NCI-H510A (cell line): Measurements from ENCODE around the gene ABTB2.

Experiments
- DNase-seq: peaks from one replicate; lab custom pipeline; 2025; lab: John Stamatoyannopoulos, UW

The ABTB2 gene

DNA sequence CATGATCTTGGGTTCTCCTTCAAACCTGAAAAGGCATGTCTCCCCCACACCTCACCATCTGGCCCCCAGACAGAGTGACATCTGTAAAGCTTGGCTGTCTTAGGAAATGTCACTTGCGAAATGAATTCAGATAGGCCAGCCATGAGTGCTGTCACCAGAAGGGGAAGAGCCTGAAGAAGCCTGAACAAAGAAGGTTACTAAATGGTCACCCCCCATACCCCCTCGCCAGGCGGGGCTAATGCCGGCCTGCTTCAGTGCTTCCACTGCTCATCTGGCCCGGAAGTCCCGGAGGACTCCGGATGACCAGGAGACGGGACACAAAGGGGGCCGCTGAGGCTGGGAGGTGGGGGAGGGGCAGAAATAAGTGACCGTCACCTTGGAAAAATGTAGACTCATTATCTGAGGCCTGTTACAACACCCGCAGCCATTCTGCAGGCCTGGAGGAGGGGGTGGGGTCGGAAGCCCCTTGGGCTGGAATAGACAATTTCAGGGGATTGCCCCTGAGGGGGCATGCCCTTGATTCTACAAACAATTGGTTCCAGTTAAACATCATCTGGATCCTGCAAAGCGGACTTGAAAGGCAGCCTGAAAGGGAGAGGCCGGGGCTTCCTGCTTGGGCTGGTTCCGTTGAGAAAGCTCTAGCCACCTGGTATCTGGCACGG is 209.2 kb downstream of the ABTB2 start:
- no peak for DNase-seq

DNA sequence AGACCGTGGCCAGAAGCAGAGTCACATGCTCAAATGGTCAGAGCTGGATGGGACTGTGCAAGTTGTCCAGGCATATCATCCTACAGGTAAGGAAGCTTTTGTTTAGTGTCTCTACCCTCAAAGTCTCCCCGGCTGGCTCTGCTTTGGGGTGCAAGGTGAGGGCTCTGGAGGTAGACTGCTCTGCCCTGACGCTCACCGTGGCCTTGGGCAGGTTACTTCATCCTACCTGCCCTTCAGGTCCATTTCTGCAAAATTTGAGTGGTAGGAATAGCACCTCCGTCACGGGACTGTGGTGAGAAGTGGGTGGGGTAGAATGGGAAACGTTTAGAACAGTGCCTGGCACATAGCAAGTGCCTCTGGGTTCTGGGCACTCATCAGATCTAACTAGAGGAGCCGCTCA is 210.2 kb downstream of the ABTB2 start:
- no peak for DNase-seq

DNA sequence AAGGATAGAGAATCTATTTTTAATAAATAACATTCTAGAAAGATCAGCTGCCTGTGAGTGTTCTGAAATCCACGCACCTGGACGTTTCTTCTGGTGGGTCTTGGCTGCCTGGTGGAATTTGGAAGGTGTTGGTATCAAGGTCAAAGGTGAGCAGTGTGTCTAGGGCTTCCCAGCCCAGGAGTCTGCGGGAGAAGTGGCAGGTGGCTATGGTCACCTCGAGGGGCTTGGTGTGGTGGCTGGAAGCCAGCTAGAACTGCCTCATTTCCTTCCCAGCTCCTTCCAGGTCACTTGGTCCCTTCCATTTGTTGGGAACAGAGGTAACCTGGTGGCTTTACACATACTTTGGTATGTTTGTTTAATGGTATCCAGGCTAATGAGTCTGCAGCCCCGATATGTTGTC is 210.9 kb downstream of the ABTB2 start:
- DNase-seq: no peak

DNA sequence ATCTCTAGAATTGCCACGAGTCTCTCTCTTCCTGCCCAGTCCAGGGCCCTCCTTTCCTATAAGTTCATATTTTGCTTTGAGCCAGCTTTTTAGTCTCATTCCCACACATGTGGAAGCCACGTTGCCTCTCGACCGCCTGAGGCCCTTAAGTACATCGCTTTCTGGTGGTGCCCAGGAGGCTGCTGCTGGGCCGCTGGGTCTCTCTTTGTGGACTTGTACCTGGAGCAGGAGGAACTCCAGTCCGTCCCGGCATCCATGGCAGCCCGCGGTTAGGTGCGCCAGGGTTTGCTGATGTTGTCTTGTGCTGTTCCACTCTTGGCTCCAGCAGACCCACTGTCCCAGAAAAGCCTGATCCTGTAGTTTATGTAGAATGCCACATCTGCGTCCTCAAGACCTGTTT is 211.4 kb downstream of the ABTB2 start:
- DNase-seq: no peak

DNA sequence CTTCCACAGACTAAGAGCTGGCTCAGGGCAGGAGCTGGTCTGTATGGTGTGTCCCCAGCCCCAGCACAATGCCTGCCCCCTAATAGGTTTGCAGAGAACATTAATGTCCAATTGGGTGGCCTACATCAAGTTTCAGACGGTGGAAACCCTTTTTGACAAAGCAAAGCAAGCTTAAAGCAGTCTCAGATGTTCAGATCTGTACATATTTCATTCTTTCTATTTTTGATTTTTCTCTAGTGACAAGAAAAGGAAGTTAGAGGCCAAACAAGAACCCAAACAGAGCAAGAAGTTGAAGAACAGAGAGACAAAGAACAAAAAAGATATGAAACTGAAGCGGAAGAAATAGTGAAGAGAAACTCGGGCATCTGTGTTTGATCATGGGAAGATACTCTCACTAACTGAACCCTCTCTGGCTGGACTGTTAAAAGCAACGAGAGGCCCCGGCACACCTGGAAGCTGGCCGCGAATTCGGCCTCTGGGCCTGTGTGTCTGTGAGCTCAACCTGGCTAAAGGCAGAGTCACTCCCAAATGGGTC is 211.9 kb downstream of the ABTB2 start:
- no peak for DNase-seq

DNA sequence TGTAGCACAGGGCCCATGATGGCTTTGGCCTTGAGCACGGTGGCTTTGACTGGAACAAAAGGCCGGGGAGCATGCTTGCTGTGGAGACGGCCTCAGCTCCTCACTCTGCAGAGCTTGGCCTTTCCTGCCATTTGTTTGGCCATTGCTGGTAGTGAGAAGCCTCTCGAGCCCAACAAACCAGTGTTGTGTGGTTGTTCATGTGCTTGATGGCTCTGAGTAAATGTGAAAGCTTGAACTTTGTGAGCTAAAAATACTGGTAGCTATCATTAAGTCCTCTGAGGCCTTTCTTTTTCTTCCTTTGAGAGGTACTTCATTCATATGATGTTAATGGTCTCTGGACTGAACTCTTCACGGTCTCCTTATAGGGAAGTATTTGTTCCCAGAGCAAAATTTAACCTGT is 212.7 kb downstream of the ABTB2 start:
- DNase-seq: no peak

DNA sequence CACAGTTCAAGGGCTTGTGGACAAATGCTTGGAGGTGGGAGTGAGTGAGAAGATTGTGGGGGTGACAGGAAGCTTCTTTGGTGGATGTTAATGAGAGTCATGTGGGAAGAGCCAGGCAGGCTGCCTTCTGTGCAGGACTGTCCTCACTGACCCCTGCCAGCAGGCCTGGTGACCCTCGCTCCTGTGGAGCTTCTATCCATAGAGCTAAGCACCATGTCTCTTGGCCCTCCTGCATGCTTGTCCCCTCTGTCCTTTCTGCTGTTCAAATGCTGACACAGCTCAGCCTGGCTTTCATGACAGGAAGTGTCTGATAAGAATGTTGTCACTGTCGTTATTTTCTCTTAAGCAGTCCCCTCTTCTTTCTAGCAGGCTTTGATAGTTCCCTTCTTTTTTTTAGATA is 214.8 kb downstream of the ABTB2 start:
- DNase-seq: no peak

DNA sequence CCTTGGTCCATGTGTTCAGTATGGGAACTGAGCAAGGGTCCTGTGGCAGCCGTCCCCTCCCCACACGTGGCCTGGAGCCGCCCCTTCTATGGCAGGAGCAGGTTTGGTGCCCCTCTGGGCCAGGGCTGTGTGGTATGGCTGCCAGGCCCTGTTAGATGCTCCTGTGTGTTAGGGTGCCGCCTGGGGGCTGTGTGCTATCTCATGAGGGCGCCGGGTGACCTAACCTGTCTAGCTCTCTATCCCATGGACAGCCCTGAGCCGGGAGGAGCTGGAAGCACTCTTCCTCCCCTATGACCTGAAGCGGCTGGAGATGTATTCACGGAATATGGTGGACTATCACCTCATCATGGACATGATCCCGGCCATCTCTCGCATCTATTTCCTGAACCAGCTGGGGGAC is 217.7 kb downstream of the ABTB2 start:
- DNase-seq: no peak

DNA sequence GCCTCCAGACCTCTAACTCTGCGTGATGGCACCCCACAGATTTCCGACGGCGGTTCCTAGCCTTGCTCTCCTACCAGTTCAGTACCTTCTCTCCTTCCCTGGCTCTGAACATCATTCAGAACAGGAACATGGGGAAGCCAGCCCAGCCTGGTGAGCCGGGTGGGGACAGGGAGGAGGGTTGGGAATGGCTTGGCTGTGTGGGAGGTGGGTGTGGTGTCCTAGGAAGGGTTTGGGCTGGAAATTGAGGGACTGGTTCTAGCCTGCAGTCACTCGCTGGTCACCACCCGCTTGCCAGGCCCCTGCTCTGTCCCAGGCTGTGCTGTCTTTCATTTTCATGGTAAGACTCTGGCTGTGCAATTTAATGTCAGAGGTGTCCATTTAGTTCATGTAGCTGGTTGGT is 218.5 kb downstream of the ABTB2 start:
- DNase-seq: no peak

DNA sequence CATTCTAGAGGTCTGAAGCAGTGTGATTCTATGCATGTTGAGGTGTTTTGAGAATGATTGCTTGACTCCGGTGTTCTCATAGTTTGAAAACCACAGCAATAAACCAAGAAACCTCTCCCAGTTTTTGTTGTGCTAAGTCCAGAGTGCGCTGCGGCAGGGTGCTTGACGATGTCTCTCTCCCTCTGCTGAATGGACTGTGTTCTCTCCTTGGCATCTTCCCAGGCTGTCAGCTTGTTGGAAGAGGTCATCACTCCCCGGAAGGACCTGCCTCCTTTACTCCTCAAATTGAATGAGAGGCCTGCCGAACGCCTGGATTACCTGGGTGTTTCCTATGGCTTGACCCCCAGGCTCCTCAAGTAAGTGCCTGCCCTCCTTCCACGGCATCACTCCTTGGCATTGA is 221.4 kb downstream of the ABTB2 start:
- DNase-seq: no peak

DNA sequence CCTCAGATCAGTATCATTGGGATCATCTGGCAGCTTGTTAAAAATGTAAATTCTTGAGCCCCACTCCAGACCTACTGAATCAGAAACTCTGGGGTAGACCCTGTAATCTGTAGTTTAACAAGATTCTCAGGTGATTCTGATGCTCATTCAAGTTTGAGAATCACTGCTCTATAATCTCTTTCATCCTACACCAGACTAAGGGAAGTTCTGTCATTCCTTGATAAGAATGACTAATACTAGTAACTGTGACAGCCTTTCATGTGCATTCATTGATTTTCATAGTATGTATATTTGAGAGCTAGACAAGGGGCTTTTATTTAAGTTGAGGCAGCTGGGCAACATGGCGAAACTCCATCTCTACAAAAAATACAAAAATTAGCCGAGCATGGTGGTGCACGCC is 222.4 kb downstream of the ABTB2 start:
- no peak for DNase-seq

DNA sequence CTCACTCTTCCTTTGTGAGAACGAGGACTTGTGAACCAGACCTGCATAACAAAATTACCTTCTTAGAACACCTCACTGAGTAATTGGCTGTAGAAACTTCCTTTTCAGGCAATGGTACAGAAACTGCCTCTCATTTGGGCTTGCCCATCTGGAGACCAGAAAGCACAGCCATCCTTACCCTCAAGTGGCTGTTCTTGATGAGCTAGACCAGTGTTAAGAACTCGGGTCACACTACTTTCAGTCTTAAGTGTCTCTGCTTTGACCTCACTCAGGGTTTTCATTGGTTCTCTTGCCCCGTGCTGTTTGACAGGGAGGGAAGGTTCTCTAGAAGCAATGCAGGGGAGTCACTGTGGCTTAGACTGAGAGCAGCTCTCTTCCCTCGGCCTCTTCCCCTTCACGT is 223.0 kb downstream of the ABTB2 start:
- DNase-seq: no peak

DNA sequence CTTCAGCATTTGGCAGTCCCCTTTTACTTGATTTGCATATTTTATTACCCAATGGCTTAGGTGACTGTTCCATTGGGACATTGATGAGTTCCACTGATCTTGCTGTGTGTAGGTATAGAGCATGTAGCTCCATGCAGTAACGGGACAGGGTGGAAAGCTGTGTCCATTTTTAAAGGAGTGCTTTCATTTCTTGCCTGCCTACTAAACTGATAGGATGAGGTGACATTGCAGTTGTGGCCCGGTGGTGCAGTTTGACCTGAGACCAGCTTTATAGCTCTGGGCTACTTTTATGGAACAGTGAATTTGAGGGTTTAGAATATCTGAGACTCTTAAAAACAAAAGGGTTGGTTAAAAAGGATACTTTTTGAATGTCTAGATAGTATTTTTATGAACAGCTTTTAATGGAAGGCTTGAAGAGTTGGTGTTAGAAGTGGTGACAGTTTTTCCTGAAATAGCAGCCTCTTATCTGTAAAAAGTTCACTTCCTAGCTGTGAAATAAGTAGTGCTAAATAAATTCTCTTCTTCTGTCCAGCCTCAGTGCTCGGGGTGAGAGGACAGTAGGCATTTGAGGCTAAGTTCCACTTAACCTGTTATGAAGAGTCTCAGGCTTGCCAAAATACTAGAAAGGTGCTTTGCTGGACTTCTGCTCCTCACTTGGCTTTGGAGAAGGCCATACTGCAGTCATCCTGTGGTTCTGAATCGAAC is 225.4 kb downstream of the ABTB2 start:
- no peak for DNase-seq

DNA sequence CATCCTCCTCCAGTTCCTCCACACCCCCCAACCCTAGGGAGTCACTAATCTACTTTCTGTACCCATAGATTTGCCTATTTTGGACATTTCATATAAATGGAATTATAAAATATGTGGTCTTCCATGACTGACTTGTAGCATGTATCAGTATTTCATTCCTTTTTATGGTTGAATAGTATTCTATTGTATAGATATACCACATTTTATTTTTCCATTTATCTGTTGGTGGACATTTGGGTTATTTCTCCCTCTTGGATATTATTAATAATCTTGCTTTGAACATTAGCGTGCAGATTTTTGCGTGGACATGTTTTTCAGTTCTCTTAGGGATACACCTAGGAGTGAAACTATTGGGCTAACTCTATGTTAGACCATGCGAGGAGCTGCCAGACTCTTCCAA is 229.0 kb downstream of the ABTB2 start:
- DNase-seq: no peak

DNA sequence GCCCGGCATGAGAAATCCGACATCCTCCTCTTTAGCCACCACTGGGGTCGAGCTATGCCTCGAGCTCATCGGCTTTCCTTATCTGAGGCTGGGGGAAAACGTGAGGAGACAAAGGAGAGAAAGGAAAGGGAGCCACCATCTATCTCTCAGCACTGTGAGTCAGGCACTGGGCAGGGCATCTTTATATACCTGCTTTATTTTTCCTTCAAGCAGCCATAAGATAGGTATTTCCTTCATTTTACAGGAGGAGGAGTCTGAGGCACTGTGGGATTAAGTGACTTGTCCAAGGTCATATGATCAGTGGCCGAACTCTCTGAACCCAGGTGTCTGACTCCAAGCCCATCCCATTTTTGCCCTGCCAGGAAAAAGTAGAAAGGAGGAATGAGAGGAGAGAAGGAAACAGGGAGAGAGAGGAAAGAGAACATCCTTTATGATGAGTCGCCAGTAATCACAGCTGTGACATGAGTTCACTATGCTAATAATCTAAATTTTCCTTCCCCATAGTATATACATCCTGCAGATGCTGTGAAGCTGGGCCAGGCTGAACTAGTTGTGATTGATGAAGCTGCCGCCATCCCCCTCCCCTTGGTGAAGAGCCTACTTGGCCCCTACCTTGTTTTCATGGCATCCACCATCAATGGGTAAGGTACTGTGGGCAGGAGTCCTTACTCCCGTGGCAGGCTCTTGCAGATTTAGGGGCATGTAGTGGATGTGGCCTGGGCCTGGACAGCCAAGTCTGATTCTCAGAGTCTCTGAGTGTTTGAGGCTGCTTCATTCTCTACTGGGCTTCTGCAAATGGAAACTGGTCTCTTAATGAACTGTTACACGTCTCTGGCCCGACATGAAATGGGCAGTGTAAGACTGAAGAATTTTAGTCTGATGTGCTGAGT is 230.6 kb downstream of the ABTB2 start:
- no peak for DNase-seq

DNA sequence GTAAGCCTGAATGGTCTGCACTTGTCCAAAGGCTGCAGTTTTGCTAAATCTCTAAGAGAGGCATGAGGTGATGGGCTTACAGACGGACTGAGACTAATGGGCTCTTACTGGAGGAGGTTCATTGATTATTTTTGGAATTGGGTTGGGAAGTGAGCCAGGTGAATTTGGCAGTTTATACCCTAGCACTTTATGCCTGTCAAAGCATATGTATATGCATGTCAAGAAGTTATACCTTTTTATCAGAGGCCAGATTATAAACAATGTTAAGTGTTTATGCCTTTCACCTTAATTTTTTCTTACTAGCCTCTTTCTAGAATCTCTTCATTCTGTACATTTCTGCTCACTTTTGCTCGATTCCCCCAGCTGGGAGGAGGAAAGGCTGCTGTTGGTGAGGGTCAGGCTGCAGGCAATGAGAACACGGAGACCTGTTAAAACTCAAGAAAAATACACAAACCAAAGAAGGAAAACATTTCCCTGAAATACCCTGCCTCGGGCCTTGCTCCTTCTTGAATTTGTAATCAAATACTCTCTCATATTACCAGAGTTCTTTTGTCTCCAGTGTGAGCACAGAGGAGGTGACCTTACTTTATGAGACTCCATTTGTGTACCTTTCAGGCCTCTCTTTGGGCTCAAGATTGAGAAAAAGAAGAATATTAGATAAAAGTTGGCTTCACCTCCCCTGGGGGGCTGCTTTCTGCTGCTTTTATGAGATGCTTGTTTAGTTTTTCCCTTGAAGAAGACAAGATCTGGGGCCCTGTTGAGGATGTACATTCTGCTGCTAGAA is 232.7 kb downstream of the ABTB2 start:
- no peak for DNase-seq

DNA sequence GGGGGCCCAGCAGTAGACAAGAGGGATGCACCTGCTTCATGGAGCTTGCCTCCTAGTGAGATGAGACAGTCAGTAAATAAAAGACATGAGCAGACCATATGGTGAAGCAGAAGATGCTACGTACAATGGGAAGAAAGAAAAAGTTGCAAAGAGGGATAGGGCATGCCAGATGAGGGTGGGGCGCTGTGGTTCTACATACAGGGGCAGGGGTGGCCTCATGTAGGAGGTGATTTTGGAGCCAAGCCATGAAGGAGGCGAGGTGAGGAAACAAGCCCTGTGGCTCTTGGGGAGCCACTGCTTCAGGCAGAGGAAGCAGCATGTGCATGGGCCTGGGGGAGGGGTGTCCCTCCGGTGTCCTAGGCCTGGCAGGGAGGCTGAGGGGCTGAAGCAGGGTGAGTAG is 237.2 kb downstream of the ABTB2 start:
- no peak for DNase-seq

DNA sequence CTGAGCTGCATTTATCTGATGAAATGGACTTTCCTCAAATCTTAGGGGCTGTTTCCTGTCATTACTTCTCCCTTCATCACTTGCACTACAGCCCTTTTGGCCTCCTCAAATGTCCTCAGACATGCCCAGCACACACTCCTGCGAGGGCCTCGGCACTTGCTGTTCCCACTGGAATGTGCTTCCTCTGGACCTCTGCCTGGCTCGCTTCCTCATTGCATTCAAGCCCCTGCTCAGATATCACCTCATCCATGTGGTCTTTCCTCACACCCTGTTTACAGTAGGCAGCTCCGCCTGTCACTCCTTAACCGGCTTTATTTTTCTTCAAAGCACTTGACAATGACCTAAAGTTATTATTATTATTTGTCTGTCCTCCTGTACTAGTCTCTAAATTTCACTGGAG is 243.3 kb downstream of the ABTB2 start:
- no peak for DNase-seq

DNA sequence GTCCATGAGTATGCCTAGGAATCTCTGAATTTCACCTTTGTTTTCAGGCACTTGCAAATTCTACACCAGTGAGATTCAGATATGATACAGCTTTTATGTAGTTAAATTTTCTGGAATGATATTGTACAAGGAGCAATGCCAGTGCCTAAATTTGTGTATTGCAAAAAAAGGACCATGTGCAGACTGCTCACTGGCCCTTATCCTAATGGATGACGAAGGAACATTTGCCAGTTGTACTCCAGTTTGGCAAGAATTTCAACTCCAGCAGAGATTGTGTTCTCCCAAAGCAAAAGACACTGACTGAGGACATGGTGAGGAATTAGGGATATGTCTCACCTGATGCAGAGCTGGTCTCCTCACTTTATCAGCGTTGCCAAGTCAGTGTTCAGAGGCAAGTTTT is 243.8 kb downstream of the ABTB2 start:
- no peak for DNase-seq

DNA sequence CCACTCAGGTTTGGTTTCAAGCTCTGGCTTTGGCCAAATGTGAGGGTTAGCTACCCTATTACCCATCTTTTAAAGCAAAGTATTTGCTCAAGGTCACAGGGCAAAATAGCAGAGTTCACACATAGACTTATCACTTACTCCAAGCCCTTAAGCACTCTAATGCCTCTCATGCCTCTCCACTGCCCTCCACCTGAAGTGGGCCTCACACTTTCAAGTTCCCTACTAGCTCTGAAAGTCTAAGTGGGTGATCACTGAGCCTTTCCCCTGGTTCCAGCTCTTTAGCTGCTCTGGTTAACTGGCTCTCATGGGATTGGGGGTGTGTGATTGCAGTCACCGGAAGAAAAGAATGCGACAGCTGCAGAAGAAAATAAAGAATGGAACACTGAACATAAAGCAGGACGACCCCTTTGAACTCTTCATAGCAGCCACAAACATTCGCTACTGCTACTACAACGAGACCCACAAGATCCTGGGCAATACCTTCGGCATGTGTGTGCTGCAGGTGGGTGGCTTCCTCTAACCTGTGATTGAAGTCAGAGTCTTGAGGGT is 246.0 kb downstream of the ABTB2 start:
- DNase-seq: no peak

DNA sequence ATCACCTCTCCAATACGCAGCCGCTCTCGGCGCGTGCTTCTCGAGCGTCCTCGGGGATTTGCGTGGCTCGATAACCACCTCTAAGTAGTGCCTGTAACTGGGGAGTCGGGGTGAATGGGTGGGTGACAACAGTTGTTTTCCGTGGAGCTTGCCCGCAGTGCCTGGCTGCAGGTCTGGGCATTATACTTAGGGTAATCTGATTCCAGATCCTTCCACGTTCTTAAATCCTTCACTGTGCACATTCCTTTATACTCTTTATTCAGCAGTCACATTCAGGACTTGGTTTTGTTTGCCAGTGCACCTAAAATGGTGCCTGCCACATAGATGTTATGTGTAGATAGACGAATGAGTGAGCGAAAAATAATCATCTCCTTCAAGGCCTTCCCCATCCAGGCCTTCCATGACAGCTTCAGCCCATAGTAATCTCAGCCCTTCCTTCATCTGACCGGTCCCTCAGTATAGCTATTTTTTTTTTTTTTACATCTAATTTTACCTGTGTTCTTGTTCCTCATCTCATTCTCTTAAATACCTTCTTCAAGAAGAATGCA is 251.8 kb downstream of the ABTB2 start:
- no peak for DNase-seq
